Activated CD4-positive, alpha-beta T cell treated with anti-CD3 and anti-CD28 coated beads for 4 hours (primary cell): Measurements from ENCODE around the gene ACOT7.
"Not testable (repeated sequence)": the region's sequence is repeated elsewhere in the genome, so short reads cannot be mapped to it uniquely, and the experiment has no call there.

Experiments used
- DNase-seq, 2 donors: peaks; one replicate each; pipeline ENCODE4 v3.0.0-alpha.2; 2020

The ACOT7 gene

DNA sequence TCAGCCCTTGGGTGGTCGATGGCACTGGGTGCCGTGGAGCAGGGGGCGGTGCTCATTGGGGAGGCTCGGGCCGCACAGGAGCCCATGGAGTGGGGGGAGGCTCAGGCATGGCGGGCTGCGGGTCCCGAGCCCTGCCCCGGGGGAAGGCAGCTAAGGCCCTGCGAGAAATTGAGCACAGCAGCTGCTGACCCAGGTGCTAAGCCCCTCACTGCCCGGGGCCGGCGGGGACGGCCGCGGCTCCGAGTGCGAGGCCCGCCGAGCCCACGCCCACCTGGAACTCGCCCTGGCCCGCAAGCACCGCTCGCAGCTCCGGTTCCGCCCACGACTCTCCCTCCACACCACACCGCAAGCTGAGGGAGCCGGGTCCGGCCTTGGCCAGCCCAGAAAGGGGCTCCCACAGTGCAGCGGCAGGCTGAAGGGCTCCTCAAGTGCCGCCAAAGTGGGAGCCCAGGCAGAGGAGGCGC, 2.2 kb upstream of the ACOT7 start:
- not testable (repeated sequence) for DNase-seq

DNA sequence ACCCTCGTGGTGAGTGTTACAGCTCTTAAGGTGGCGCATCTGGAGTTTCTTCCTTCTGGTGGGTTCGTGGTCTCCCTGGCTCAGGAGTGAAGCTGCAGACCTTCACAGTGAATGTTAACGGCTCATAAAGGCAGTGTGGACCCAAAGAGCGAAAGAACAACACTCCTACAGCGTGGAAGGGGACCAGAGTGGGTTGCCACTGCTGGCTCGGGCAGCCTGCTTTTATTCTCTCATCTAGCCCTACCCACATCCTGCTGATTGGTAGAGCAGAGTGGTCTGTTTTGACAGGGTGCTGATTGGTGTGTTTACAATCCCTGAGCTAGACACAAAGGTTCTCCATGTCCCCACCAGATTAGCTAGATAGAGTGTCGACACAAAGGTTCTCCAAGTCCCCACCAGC, 1.6 kb upstream of the ACOT7 start:
- DNase-seq, result not testable (repeated sequence)

DNA sequence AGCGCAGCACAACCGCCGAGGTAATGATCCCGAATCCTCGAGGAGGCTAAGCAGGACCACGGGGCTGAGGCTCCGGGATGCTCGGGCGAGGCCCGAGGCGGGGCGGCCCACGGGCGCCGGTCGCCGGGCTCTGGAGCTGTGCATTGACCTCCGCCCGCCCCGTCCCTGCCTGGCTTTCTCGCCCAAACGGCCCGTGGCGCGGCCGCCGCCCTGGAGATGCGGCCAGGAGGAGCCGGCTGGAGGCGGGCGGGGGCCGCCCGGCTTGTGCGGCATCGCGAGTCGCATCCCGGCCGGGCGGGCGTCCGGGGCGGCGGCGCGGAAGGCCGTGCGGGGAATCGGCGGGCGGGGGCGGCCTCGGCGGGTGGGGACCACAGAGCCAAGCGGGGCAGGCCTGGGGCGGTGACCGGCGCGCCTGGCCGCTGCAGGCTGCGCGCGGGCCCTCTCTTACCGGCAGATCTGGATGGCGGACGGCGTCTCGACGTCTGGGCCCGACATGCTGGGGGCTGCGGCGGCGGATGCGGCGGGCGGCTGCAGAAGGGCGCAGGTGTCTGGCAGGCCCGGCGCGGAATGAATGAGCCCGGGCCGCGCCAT, 663 bp downstream of the ACOT7 start:
- no peak for DNase-seq

DNA sequence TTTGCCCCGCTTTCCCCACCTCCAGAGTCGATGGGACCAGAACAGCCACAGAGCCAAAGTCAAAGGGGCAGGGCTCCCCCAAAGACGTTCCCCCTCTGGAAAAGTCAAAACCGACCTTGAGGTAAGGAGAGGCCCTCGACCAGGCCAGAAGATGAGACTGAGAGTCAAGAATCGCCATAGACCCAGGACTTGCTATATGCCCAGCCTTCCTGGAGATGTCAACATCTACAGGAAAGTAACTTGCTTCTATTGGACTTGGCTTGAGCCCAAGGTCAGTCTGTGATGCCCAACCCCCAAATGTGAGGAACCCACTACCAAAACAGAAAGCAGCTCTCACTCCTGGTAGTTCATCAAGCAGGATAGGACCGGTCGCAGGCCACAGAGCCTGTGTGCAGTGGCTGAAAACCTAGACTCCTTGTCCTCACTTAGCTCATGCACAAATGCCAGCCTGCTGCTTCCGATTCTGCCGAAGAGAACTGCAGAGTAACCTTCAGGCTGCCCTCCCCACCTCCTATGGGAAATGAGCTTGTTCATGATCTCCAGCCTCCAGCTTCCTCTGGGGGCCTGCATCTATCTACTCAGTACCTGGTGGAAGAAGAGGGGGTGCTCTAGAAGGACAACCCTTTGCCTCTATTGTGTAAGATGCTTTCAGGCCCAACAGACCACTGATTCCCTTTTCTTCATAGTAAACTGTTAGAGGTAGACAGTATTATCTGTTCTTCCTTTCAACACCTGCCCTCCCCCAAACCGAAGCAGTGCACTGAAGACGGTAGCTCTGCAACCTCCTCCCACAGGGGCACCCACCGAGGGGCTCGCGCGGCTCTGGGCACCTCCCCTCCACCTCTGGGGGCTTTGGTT, 1.4 kb downstream of the ACOT7 start:
- no peak for DNase-seq

DNA sequence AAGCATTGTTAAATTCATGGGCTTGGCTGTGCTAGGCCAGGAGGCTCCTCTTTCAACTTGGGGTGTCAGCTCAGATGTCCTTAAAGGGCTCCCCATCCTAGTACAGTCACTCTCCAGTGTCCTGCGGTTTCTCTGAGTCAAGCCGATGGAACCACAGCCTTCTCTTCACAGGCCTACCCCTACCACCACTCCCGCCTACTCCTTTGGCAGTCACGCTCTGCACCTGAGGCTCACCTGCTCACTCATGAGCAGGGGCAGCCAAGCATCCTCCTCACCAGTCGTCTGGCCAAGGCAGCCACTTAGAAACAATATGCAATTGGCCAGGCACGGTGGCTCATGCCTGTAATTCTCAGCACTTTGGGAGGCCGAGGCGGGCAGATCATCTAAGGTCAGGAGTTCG, 3.6 kb downstream of the ACOT7 start:
- no peak for DNase-seq

DNA sequence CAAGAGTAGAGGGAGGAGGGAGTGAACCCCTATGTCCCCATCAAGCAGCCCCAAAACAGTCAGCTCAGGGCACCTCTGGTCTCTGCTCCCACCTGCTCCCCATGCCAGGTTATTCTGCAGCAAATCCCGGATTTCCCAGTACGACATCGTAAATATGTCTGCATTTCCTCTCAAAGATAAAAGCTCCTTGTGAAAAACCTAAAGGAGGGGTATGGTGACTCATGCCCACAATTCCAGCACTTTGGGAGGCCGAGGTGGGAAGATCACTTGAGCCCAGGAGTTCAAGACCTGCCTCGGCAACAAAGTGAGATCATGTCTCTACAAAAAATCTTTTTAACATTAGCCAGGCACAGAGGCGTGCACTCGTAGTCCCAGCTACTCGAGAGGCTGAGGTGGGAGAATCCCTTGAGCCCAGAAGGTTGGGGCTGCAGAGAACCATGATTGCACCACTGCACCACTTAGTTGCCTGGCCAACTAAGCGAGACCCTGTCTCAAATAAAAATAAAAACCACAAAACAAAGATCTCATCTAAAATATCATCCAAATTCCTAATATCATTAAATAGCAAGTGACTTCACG, 7.1 kb downstream of the ACOT7 start:
- DNase-seq, result no peak

DNA sequence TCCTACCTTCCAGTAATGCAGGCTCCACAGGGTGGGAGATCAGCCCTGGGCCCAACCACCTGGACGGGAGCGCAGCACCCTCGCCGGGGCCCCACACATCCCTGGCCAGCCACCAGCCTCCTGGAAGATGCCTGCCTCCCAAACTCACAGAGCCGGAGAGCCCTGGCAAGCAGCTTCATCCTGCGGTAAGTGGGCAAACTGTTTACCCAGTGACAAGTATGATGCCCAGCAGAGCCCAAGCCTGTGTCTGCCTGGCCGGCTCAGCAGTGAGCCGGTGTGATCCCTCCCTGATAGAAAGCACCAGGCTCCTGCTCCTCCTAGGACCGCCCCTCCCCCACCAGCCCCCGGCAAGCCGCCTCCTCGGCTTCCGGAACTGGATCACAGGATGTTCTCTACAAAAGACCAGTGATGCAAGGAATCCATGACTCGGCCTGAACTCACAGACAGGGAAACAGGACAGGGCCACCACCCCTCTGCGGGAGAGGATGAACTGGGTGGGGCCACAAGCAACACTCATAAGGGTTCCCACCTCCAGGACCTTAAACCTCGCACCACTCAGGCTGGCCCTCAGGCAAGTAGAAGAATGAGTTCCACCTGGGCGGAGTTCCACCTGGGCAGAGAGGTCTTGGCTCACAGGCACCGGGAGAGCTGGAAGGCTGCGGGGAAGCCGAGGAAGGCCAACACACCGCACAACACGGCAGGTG, 7.9 kb downstream of the ACOT7 start:
- DNase-seq, result no peak

DNA sequence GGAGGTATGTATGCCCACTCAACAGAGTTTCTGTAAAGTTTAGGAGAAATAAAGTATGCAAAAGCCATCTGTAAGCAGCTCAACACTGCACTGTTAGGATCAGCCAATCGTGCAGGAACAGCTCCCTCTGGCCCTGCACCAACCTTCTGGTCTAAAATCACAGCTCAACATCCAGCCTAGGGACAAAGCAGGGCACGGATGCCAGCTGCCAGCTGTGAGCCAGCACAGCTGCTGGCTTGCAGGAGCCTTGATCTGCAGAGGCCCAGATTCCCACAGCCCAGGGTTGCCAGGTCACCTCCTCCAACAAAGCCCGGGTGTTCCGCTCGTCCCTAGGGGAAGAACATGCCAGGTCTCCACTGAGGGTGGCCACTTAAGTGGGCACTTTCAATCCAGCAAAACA, 8.6 kb downstream of the ACOT7 start:
- no peak for DNase-seq

DNA sequence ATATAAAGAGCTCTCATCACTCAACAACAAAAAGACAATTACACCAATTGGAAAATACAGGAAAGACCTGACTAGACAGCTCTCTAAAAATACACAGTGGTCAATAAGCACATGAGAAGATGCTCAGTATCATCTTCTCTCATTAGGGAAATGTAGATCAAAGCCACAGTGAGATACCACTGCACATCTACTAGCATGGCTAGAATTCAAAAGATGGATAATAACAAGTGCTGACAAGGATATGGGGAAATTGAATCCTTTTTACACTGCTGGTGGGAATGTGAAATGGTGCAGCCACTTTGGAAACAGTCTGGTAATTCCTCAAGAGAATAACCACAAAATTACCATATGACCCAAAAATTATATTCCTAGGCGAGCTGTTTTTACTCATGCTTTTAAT, 9.4 kb downstream of the ACOT7 start:
- no peak for DNase-seq

DNA sequence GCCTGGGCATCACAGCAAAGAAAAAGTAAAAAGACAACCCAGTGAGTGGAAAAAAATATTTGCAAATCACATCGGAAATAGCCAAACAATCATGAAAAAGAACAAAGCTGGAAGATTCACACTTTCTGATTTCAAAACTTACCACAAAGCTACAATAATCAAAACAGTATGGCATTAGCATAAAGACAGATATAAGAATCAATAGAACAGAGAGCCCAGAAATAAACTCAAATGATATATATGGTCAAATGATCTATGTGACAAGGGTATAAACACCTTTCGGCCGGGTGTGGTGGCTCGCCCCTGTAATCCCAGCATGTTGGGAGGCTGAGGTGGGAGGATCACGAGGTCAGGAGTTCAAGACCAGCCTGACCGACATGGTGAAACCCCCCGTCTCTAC, 13.5 kb downstream of the ACOT7 start:
- no peak for DNase-seq

DNA sequence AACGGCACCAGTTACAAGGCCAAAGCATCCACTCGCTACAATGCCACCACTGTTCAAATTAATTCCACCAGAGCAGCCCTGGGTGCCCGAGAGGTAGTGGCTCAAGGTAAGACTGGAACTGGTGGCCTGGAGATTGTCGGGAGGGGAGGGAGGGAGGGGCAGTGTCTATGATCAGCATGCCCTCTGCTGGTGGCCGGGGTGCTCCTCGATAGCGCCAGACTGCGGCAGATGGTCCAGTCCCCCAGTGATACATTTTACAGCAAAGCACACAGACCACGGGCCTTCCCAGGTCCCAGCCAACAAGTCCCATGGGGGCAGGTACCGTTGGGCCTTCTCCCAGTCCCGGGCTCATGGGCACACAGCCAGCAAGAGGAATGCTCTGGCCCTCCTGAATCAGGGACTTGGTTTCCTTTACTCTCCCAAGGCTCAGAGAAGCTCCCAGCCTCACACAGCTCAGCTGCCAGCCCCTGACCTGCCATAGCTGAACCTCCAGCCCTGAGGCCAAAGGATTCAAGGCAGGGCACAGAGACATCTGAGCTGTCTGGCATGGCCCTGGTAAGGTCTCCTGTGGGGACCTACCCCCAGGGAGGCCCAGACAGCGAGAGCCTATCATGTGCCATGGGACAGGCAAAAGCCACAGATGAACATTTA, 15.3 kb downstream of the ACOT7 start:
- DNase-seq, result no peak

DNA sequence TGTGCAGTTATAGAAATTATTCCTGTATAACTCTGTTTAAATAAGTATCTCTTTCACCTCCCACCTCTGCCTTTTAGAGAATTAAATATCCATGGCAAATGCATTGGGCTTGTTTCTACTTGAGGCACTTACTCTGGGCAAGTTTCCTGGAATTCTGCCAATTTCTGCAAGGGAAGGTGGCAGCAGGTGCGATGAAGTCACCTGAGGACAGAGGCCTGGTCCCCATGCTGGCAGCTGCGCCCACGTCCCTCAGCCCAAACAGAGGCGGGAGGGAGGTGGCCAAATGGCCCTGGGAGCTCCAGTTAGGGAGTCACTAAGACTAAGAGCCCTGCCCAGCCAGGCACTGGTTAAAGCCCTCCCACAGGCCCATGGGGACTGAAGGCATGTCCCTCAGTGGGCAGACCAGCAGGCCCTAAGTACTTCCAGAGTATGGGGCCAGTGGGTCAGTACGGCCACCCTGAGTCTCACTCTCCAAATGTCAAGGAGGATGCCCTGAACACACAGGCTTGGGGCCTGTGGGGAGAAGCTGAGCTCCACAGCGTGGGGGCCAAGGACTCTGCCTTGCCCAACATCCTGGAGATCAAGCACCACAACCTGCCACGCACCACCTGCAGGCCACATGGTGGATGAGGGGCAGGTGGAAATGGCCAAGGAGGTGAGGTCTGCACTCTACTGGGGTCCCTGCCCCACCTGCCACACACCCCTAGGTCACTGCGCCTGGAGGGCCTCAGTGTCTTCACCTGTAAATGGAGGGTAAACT, 19.4 kb downstream of the ACOT7 start:
- no peak for DNase-seq

DNA sequence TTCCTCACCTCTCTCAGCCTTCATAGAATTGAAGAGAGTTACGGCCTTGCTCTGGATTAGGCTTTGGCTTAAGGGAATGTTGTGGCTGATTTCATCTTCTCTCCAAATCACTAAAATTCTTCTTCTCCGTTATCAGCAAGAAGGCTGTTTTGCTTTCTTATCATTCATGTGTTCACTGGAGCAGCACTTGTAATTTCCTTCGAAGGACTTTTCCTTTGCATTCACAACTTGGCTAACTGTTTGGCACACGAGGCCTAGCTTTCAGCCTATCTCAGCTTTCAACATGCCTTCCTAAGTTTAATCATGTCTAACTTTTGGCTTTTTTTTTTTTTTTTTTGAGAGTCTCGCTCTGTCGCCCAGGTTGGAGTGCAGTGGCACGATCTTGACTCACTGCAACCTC, 21.3 kb downstream of the ACOT7 start:
- not testable (repeated sequence) for DNase-seq

DNA sequence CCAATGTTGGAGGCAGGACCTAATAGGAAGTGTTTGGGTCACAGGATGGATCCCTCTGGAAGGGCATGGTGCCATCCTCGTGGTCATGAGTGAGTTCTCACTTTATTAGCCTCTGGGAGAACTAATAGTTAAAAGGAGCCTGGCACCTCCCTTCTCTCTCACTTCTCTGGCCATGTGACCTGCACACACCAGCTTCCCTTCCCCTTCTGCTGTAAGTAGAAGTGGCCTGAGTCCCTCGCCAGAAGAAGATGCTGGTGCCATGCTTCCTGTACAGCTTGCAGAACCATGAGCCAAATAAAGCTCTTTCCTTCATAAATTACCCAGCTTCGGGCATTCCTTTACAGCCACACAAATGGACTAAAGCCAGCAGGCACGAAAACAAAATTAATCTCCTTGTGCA, 23.6 kb downstream of the ACOT7 start:
- DNase-seq, result no peak

DNA sequence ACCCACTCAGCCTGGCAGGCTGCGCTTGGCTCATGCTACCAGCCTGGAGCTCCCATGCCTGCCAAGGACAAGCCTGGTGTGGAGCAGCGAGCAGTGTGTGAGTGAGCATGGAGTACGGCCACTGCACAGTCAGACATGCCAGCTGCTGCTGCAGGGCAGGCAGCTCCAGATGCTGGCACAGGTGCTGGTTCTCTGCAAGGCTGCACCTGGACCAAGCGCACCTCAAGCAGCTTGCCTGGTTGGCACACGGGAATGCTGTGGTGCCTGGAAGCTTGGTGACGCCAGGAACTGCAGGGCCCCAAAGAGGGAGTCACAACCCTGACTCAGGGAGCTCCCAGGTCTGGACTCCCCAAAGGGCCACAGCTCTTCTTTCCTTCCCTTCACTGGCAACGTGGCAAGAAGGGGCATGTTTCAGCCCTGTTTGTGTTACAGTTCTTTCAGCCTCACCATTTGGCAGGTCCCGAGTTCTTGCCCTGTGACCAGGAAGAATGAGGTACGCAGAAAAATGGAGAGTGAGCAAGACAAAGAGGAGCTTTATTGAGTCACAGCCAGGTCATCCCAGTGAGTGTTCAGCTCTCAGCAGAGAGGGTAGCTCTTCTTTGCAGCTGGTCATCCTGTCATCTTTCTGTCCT, 26.1 kb downstream of the ACOT7 start:
- no peak for DNase-seq

DNA sequence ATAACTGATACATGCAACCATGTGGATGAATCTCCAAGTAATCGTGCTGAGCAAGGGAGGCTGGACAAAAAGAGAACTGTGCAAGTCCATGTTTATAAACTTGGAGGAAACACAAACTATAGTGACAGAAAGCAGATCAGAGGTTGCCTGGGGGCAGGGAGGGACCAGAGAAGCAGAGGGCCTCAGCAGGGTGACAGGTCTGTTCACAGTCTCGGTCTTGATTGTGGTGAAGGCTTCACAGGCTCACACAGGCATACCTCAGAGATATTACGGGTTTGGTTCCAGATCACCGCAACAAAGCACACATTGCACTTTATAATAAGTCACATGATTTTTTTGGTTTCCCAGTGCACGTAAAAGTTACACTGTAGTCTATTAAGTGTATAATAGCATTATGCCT, 28.5 kb downstream of the ACOT7 start:
- peak; percentile 36 to 41 for DNase-seq

DNA sequence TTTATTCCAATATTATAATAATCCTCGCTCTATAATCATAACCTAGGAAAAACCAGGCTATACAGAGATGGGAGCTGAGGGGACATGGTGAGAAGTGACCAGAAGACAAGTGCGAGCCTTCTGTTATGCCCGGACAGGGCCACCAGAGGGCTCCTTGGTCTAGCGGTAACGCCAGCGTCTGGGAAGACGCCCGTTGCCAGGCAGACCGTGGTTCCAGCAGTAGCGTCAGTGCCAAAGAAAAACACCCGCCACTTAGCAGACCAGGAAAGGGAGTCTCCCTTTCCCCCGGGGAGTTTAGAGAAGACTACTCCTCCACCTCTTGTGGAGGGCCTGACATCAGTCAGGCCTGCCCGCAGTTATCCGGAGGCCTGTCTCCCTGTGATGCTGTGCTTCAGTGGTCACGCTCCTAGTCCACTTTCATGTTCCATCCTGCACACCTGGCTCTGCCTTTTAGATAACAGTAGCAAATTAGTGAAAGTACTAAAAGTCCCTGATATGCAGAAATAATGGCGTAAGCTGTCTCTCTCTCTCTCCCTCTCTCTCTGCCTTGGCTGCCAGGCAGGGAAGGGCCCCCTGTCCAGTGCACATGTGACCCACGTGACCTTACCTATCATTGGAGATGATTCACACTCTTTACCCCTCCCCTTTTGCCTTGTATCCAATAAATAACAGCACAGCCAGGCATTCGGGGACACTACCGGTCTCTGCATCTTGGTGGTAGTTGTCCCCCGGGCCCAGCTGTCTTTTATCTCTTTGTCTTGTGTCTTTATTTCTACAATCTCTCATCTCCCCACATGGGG, 30.3 kb downstream of the ACOT7 start:
- DNase-seq, result peak in 1 of 2 donors; percentile 28

DNA sequence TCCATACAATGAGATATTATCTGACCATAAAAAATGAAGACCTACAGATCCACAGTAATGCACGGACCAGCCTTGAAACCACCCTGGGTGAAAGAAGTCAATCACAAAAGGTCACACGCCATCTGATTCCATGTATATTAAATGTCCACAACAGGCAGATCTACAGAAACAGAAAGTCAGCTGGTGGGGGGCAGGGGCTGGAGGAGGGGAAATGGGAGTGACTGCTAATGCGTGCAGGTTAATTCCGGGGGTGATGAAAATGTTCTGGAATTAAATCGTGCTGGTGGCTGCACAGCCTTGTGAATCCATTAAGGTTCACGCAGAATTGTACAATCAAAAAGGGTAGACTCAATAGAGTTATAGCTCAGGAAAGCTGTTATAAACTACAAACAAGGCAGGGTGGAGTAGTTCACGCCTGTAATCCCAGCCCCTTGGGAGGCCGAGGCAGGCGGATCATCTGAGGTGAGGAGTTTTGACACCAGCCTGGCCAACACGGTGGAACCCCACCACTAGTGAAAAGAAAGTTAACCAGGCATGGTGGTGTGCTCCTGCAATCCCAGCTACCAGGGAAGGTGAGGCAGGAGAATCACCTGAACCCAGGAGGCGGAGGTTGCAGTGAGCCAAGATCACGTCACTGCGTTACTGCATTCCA, 32.3 kb downstream of the ACOT7 start:
- DNase-seq, result no peak

DNA sequence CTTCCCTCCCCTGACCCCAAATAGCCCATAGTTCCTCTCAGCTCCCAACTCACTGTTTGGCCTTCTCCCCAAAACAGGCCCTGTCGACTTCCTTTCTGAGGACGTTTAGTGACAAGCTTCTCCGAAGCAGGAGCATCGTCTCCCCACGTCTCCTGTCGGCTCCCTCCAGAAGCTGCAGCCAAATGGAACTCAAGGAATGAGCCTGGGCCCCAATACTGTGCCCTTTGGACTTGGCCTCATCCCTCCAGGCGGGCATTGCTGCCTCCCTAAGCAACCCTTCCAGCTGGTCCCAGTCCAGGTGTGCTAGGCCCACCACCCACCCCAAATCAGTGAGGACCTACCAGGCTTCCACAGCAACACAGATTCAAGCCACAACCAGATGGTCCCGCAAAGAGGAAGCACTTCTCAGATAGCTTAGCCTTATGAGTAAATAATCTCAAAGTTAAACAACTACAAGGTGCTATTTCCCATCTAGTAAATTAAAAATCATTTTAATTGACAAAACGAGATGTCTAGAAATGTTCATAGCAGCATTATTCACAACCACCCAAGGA, 33.0 kb downstream of the ACOT7 start:
- DNase-seq, result no peak

DNA sequence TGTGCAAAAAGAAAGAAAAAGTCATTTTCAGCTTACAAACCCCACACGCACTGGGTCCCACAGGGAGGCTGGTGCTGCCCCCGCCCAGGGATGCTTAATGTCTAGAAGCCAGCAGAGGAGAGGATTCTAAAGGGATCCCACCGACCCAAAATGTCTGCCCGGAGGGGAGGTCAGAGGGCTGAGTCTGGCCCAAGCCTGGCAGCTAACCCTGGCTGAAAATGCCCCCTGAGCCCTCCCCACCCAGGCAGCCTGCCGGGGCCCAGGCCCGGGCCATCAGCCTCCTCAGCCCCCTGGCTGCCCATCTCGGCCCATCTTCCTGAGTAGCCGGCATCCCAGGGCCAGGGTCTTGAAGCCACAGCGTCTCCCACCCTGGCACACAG, 33.5 kb downstream of the ACOT7 start:
- DNase-seq, result no peak
